AG04450 (cell line): ENCODE results near the gene ASB10. TPM values are rescaled to one million over a fixed set of nuclear protein-coding genes. Genes with fewer than 3 reads are reported as not detected.

Experiments
- CTCF ChIA-PET: fragments of 300-600, 350-600 bp; formaldehyde crosslinking; extraction: SDS; loops from one replicate; lab custom pipeline; 2022; ENCODE audit warnings: antibody characterized with exemption, inconsistent platforms; lab: Charles Lee
- POLR2A ChIA-PET: fragments of 350-600 bp; formaldehyde crosslinking; extraction: SDS; loops from one replicate; lab custom pipeline; 2021; ENCODE audit warnings: antibody characterized with exemption, inconsistent platforms; lab: Yijun Ruan, JAX
- DNase-seq: peaks from one replicate; pipeline ENCODE4 v3.0.0-alpha.2; 2011; ENCODE audit warnings: low read depth, low spot score
- H3K27ac ChIP-seq: one replicate; pipeline ENCODE4 v1.5.1; 2012; ENCODE audit warnings: low read depth, low read length, control low read depth
- H3K27me3 ChIP-seq: one replicate; pipeline ENCODE4 v1.6.0; 2012; ENCODE audit warnings: low read length; ENCODE audit not compliant: control insufficient read depth, insufficient read depth
- H3K4me3 ChIP-seq: 2 replicates; pipeline ENCODE4 v1.5.1; 2011; ENCODE audit warnings: mild to moderate bottlenecking, low read depth, low read length, control low read depth
- H3K9me3 ChIP-seq: 2 replicates; pipeline ENCODE4 v1.5.1; 2012; ENCODE audit warnings: low read length; ENCODE audit not compliant: control insufficient read depth, insufficient read depth
- CTCF ChIP-seq: IDR thresholded peaks from 2 replicates; pipeline ENCODE4 v1.5.1; 2011; ENCODE audit warnings: low read depth, low read length, control low read depth, inconsistent platforms
- polyA plus RNA-seq: library from polyadenylated mRNA; depleted of rRNA; stranded (reverse); fragments of >200 nt; gene quantifications from 2 replicates; pipeline ENCODE4 v1.2.3, GENCODE V29; 2011

Gene ASB10
- polyA plus RNA-seq, 1 experiment = not detected

- DNase-seq = no peak
- POLR2A ChIA-PET = no interaction called here
- Histone ChIP-seq H3K27me3 (no peaks in the 10 kb centered on the region), H3K9me3 (no peaks in the 10 kb centered on the region), H3K4me3 (no peak overlapping the region), H3K27ac (no peak overlapping the region)
- no peak for TF ChIP-seq CTCF
- CTCF ChIA-PET = interaction anchor here (0.8 kb wide), 1 partner anchor 39 kb away, joined by 3 read pairs; no protein-coding TSS in a partner anchor
Measured at GRCh38 chr7:151130741-151131157, 56.3 kb downstream of the ASB10 start.

GRCh38 chr7:151129960-151130591 is 57.0 kb downstream of the ASB10 start:
- ChIA-PET CTCF (no interaction called here), POLR2A (interaction anchor here (0.7 kb wide), 1 partner anchor 13 kb away, joined by 3 read pairs; no protein-coding TSS in a partner anchor)
- no peak for TF ChIP-seq CTCF
- no peak overlapping the region for H3K27ac ChIP-seq
- H3K4me3 ChIP-seq = no peak overlapping the region
- H3K27me3 ChIP-seq = no peaks in the 10 kb centered on the region
- no peak for DNase-seq
- no peaks in the 10 kb centered on the region; the same call in 1 of the 2 replicates for H3K9me3 ChIP-seq

- H3K9me3 ChIP-seq = no peaks in the 10 kb centered on the region; the same call in 1 of the 2 replicates
- H3K4me3 ChIP-seq = no peak overlapping the region
- TF ChIP-seq CTCF = no peak
- POLR2A ChIA-PET = interaction anchor here (0.7 kb wide), 1 partner anchor 14 kb away, joined by 3 read pairs; no protein-coding TSS in a partner anchor
- H3K27ac ChIP-seq = no peak overlapping the region
- DNase-seq = no peak
- CTCF ChIA-PET = no interaction called here
- no peaks in the 10 kb centered on the region for H3K27me3 ChIP-seq
Measured at GRCh38 chr7:151129117-151129959, 57.7 kb downstream of the ASB10 start.

DNA sequence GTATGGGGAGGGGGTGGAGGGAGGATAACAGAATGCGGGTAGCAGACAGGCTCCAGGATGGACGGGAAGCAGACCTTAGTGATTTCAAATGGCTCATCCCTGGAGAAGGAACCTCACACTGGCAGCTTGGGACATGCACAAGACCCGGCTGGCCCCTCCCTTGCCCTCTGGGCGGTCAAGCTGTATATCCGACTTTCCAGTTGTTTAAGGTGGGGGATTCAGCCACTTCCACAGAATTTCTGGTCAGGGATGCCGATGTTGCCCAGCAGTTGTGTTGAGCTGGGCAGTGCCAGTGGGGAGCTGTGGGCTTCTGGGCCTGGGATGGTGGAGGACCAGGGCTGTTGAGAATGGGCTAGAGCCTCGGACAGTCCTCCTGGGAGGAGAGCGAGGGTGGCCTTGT is 58.3 kb downstream of the ASB10 start:
- H3K9me3 ChIP-seq = no peaks in the 10 kb centered on the region; the same call in 1 of the 2 replicates
- CTCF ChIA-PET = no interaction called here
- no peak for TF ChIP-seq CTCF
- H3K27ac ChIP-seq = no peak overlapping the region
- POLR2A ChIA-PET = no interaction called here
- DNase-seq = no peak
- H3K27me3 ChIP-seq = no peaks in the 10 kb centered on the region
- no peak overlapping the region for H3K4me3 ChIP-seq

GRCh38 chr7:151128144-151128543 is 58.9 kb downstream of the ASB10 start:
- H3K27me3 ChIP-seq = no peaks in the 10 kb centered on the region
- no peak overlapping the region for H3K4me3 ChIP-seq
- DNase-seq = no peak
- no peak overlapping the region for H3K27ac ChIP-seq
- H3K9me3 ChIP-seq = no peaks in the 10 kb centered on the region; the same call in 1 of the 2 replicates
- POLR2A ChIA-PET = no interaction called here
- CTCF ChIA-PET = no interaction called here
- no peak for TF ChIP-seq CTCF
